SK-N-SH (cell line): Measurements from ENCODE around the gene SDHA. TPM values are rescaled to one million over a fixed set of nuclear protein-coding genes. Genes with fewer than 3 reads are reported as not detected.
"Not testable (repeated sequence)": the region's sequence is repeated elsewhere in the genome, so short reads cannot be mapped to it uniquely, and the experiment has no call there.

Experiments
- CTCF ChIA-PET: fragments of 300-600, 350-600 bp; formaldehyde crosslinking; extraction: SDS; loops from one replicate; lab custom pipeline; 2021; lab: Yijun Ruan, JAX
- POLR2A ChIA-PET: fragments of 350-600 bp; sonication (Branson Sonifier 250); formaldehyde crosslinking; extraction: SDS; loops from one replicate; lab custom pipeline; 2020; ENCODE audit warnings: antibody characterized with exemption, inconsistent platforms; lab: Yijun Ruan, JAX
- DNase-seq: peaks from one replicate; pipeline ENCODE4 v3.0.0; 2012
- H2AFZ ChIP-seq: fragments of 200-600 bp; sonication (generic); 2 replicates; pipeline ENCODE4 v1.8.1; 2016; ENCODE audit warnings: antibody characterized with exemption, mild to moderate bottlenecking, low read depth
- H3F3A ChIP-seq: fragments of 200-600 bp; sonication (generic); replicated peaks from 2 replicates; pipeline ENCODE3; 2016; ENCODE audit warnings: antibody characterized with exemption, mild to moderate bottlenecking; ENCODE audit not compliant: insufficient read depth
- H3K27ac ChIP-seq, 2 experiments: fragments of 200-500 bp in 1 of 2; fragments of 200-600 bp in 1 of 2; sonication (Bioruptor generic) in 1 of 2; sonication (generic), shearing (Covaris generic) in 1 of 2; 2 replicates each; pipeline versions ENCODE4 v1.5.1 to v1.6.1; 2014 to 2016; ENCODE audit warnings: low read depth in 2 of 2, inconsistent platforms in 1 of 2, low read length in 1 of 2, mild to moderate bottlenecking in 1 of 2, mixed read lengths in 1 of 2
- H3K27me3 ChIP-seq: fragments of 200-600 bp; sonication (generic), shearing (Covaris generic); 2 replicates; pipeline ENCODE4 v1.6.1; 2016; ENCODE audit warnings: mixed run types; ENCODE audit not compliant: insufficient read depth
- H3K36me3 ChIP-seq, 2 experiments: fragments of 200-500 bp in 1 of 2; fragments of 200-600 bp in 1 of 2; sonication (Bioruptor generic) in 1 of 2; sonication (generic) in 1 of 2; replicated peaks in 1 of 2; 2 replicates each; pipeline versions ENCODE3 to v1.5.1; 2014 to 2016; ENCODE audit warnings: low read length in 1 of 2, mild to moderate bottlenecking in 1 of 2; ENCODE audit not compliant: insufficient read depth in 2 of 2, control insufficient read depth in 1 of 2
- H3K4me1 ChIP-seq, 2 experiments: fragments of 200-500 bp in 1 of 2; fragments of 200-600 bp in 1 of 2; sonication (Bioruptor generic) in 1 of 2; sonication (generic), shearing (Covaris generic) in 1 of 2; 2 replicates each; pipeline versions ENCODE4 v1.5.1 to v1.6.1; 2014 to 2016; ENCODE audit warnings: low read depth in 1 of 2, low read length in 1 of 2, mixed run types in 1 of 2; ENCODE audit not compliant: insufficient read depth in 2 of 2, control insufficient read depth in 1 of 2
- H3K4me2 ChIP-seq: fragments of 200-600 bp; sonication (generic), shearing (Covaris generic); 2 replicates; pipeline ENCODE4 v1.6.1; 2017; ENCODE audit warnings: mixed run types
- H3K4me3 ChIP-seq, 2 experiments: fragments of 200-500 bp in 1 of 2; fragments of 200-600 bp in 1 of 2; sonication (Bioruptor generic) in 1 of 2; sonication (generic), shearing (Covaris generic) in 1 of 2; 2 replicates each; pipeline versions ENCODE4 v1.5.1 to v1.8.1; 2014 to 2016; ENCODE audit warnings: low read depth in 2 of 2, inconsistent platforms in 1 of 2, low read length in 1 of 2, mild to moderate bottlenecking in 1 of 2, mixed read lengths in 1 of 2, moderate library complexity in 1 of 2
- H3K79me2 ChIP-seq: fragments of 200-600 bp; sonication (generic); 2 replicates; pipeline ENCODE4 v1.8.1; 2017; ENCODE audit warnings: mild to moderate bottlenecking; ENCODE audit not compliant: insufficient read depth
- H3K9ac ChIP-seq: fragments of 200-600 bp; sonication (generic); 2 replicates; pipeline ENCODE4 v1.6.1; 2017; ENCODE audit warnings: mixed run types
- H3K9me2 ChIP-seq: fragments of 200-600 bp; sonication (generic); 2 replicates; pipeline ENCODE4 v1.6.1; 2017; ENCODE audit warnings: mixed run types
- H3K9me3 ChIP-seq: fragments of 200-600 bp; sonication (generic); 2 replicates; pipeline ENCODE4 v1.6.1; 2017; ENCODE audit warnings: mixed run types, mild to moderate bottlenecking, moderate library complexity
- H4K20me1 ChIP-seq: fragments of 200-600 bp; sonication (generic); 2 replicates; pipeline ENCODE4 v1.6.1; 2017; ENCODE audit warnings: mild to moderate bottlenecking, mixed run types; ENCODE audit not compliant: insufficient read depth
- WGBS: methylation state at CpG from one replicate; pipeline ENCODE4 v1.1.6; 2017; ENCODE audit warnings: low lambda C conversion rate; 5-methylcytosine and 5-hydroxymethylcytosine counted together
- polyA plus RNA-seq, 3 experiments: library from polyadenylated mRNA; depleted of rRNA; stranded (reverse); fragments of >200 nt; gene quantifications; 2 replicates each; pipeline ENCODE4 v1.2.3, GENCODE V29; 2012

SDHA gene
- polyA plus RNA-seq, 1 of the 3 experiments (the other 2 are of a cell fraction), result 106 TPM

DNA sequence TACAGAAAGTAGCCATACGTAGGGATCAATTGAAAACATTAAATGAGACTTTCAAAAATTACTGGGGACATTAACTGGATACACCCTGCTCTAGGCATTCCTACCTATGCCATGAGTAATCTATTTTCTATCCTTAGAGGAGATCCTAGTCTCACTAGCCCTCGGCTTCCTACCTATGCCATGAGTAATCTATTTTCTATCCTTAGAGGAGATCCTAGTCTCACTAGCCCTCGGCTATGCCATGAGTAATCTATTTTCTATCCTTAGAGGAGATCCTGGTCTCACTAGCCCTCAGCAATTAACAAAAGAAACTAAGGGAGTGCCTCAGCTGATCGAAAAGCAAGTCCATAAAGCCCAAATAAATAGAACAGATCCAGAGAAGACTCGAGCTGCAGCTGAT is 27.6 kb downstream of the SDHA start:
- H3K4me2 ChIP-seq, POLR2A ChIA-PET: not testable (repeated sequence)
- CTCF ChIA-PET, result interaction anchor here (0.7 to 1.7 kb wide), 2 partner anchors 28 to 51 kb away, joined by 3 read pairs; partner anchors contain the start of genes CCDC127 and SDHA

GRCh38 chr5:250396-250795 is 32.3 kb downstream of the SDHA start:
- H3K9me3 ChIP-seq, H3F3A ChIP-seq, POLR2A ChIA-PET, H2AFZ ChIP-seq, H3K27me3 ChIP-seq, H3K4me2 ChIP-seq, DNase-seq, H4K20me1 ChIP-seq, H3K27ac ChIP-seq, H3K9me2 ChIP-seq, H3K9ac ChIP-seq, CTCF ChIA-PET, H3K4me1 ChIP-seq, H3K4me3 ChIP-seq, H3K79me2 ChIP-seq: not testable (repeated sequence)
- WGBS, result 97% methylated on average over 4 of the region's 9 CpGs
- H3K36me3 ChIP-seq, result peaks cover 28 to 44% of the 10 kb centered on the region in 2 experiments

More for the DNA sequence above, 27.6 kb downstream of the SDHA start:
- WGBS, result 83% methylated on average over 5 of the region's 5 CpGs
- not testable (repeated sequence) for DNase-seq, H3F3A ChIP-seq, H3K9ac ChIP-seq, H3K4me3 ChIP-seq, H3K27me3 ChIP-seq, H3K9me3 ChIP-seq, H3K27ac ChIP-seq, H2AFZ ChIP-seq, H3K4me1 ChIP-seq, H3K9me2 ChIP-seq, H3K79me2 ChIP-seq, H4K20me1 ChIP-seq
- H3K36me3 ChIP-seq, result peaks cover 40 to 63% of the 10 kb centered on the region in 2 experiments

- H3K27me3 ChIP-seq, H3K4me2 ChIP-seq, H3K9me3 ChIP-seq, H4K20me1 ChIP-seq, H3F3A ChIP-seq, H3K9ac ChIP-seq, H3K9me2 ChIP-seq, H3K27ac ChIP-seq, H3K4me1 ChIP-seq, CTCF ChIA-PET, DNase-seq, POLR2A ChIA-PET, H2AFZ ChIP-seq, H3K79me2 ChIP-seq, H3K4me3 ChIP-seq: not testable (repeated sequence)
- H3K36me3 ChIP-seq, result peaks cover 26 to 44% of the 10 kb centered on the region in 2 experiments
- WGBS, result 98% methylated on average over 5 of the region's 12 CpGs
Observed at GRCh38 chr5:251016-251415, 32.9 kb downstream of the SDHA start.

DNA sequence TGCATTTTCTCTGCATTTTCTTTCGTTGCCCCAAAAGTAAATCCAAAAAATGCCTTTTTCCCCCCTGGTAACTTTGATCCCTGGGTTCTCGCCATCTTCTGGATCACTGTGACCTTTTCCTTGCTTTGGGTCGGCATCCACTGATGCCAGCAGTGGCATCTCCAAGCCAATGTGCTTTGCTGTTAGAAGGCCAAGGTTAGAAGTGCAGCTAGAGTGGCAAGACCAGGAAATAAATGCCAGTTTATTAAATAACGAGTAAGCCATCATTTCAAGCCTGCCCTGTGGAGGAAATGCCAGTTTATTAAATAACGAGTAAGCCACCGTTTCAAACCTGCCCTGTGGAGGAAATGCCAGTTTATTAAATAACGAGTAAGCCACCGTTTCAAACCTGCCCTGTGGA is 33.4 kb downstream of the SDHA start:
- H3K36me3 ChIP-seq, result peaks cover 29 to 49% of the 10 kb centered on the region in 2 experiments
- H3K9ac ChIP-seq, result peak overlapping the region; percentile 6; the same call in 1 of the 2 replicates
- DNase-seq, H3K27me3 ChIP-seq, POLR2A ChIA-PET, H3K9me3 ChIP-seq, H3K4me3 ChIP-seq, H3K4me1 ChIP-seq, H3K9me2 ChIP-seq, H3K27ac ChIP-seq, H3K79me2 ChIP-seq, H3F3A ChIP-seq, H4K20me1 ChIP-seq, H2AFZ ChIP-seq, CTCF ChIA-PET: not testable (repeated sequence)
- H3K4me2 ChIP-seq, result 0 out of 2 replicates have a peak overlapping the region, but pooled peaks have one; percentile 60
- WGBS, result 68% methylated on average over 8 of the region's 8 CpGs

- H3K9me3 ChIP-seq, H3K27me3 ChIP-seq, DNase-seq, H4K20me1 ChIP-seq, CTCF ChIA-PET, H3K4me3 ChIP-seq, POLR2A ChIA-PET, H3K79me2 ChIP-seq, H3K9me2 ChIP-seq, H2AFZ ChIP-seq, H3K4me1 ChIP-seq: not testable (repeated sequence)
- peaks cover 14% of the 10 kb centered on the region for H3F3A ChIP-seq
- H3K36me3 ChIP-seq, result peaks cover 29 to 51% of the 10 kb centered on the region in 2 experiments
- H3K27ac ChIP-seq, result peak overlapping the region; percentile 62 to 74
- H3K9ac ChIP-seq, result peak overlapping the region; percentile 6; the same call in 1 of the 2 replicates
- peak overlapping the region; percentile 60 for H3K4me2 ChIP-seq
- 54% methylated on average over 11 of the region's 11 CpGs for WGBS
Observed at GRCh38 chr5:251975-252374, 33.9 kb downstream of the SDHA start.
